PFSK-1 (cell line): Measurements from ENCODE around the gene TNS1.

Experiments
- FOXP2 ChIP-seq: optimal IDR thresholded peaks from 2 replicates; pipeline ENCODE3; 2011; ENCODE audit warnings: borderline replicate concordance, control low read depth, inconsistent platforms; ENCODE audit not compliant: insufficient read depth; ENCODE audit errors: extremely low read length, extremely low read depth
- POLR2AphosphoS5 ChIP-seq: IDR thresholded peaks from 2 replicates; pipeline ENCODE4 v1.6.1; 2012; ENCODE audit warnings: low read depth, mild to moderate bottlenecking, control low read depth, low read length, moderate library complexity
- REST ChIP-seq, 2 experiments: IDR thresholded peaks; 2 replicates each; pipeline versions ENCODE4 v1.6.1 to v1.8.0; 2011 to 2012; ENCODE audit warnings: low read depth in 2 of 2, low read length in 2 of 2, control low read depth in 1 of 2, inconsistent platforms in 1 of 2, mild to moderate bottlenecking in 1 of 2, moderate library complexity in 1 of 2; ENCODE audit not compliant: insufficient read depth in 1 of 2
- SIN3A ChIP-seq: IDR thresholded peaks from 2 replicates; pipeline ENCODE4 v1.6.1; 2012; ENCODE audit warnings: mild to moderate bottlenecking, low read length, moderate library complexity, borderline replicate concordance; ENCODE audit not compliant: insufficient read depth
- TAF1 ChIP-seq: IDR thresholded peaks from 2 replicates; pipeline ENCODE4 v1.6.1; 2012; ENCODE audit warnings: low read length, control low read depth, borderline replicate concordance; ENCODE audit not compliant: insufficient read depth

Gene TNS1

GRCh38 chr2:217835931-217836891 is 166.6 kb downstream of the TNS1 start:
- no peak for TF ChIP-seq REST (IDR thresholded peaks at IDR 0.05; ENCODE audit: insufficient read depth in 1 of 2, low read depth in 2 of 2, low read length in 2 of 2)
- no peak for TF ChIP-seq POLR2AphosphoS5
- TF ChIP-seq SIN3A: no peak
- no peak for TF ChIP-seq TAF1
- TF ChIP-seq FOXP2: no peak

- TF ChIP-seq SIN3A: no peak
- no peak for TF ChIP-seq TAF1
- TF ChIP-seq FOXP2: no peak
- TF ChIP-seq REST (IDR thresholded peaks at IDR 0.05; ENCODE audit: insufficient read depth in 1 of 2, low read depth in 2 of 2, low read length in 2 of 2): no peak
- no peak for TF ChIP-seq POLR2AphosphoS5
Observed at GRCh38 chr2:217834744-217835513, 167.9 kb downstream of the TNS1 start.

- TF ChIP-seq FOXP2: no peak
Observed at GRCh38 chr2:217834057-217834620, 168.7 kb downstream of the TNS1 start.

GRCh38 chr2:217833439-217833838 is 169.4 kb downstream of the TNS1 start:
- TF ChIP-seq REST (IDR thresholded peaks at IDR 0.05; ENCODE audit: insufficient read depth in 1 of 2, low read depth in 2 of 2, low read length in 2 of 2) (no peak), FOXP2 (no peak), SIN3A (no peak), TAF1 (no peak), POLR2AphosphoS5 (no peak)

- no peak for TF ChIP-seq FOXP2
- no peak for TF ChIP-seq SIN3A
- no peak for TF ChIP-seq TAF1
- no peak for TF ChIP-seq REST (IDR thresholded peaks at IDR 0.05; ENCODE audit: insufficient read depth in 1 of 2, low read depth in 2 of 2, low read length in 2 of 2)
- TF ChIP-seq POLR2AphosphoS5: no peak
Observed at GRCh38 chr2:217832987-217833386, 169.8 kb downstream of the TNS1 start.
